GM23338 (cell line): ENCODE results near the gene SH3RF2. TPM values are rescaled to one million over a fixed set of nuclear protein-coding genes. Genes with fewer than 3 reads are reported as not detected.

Experiments
- ATAC-seq: fragments of 200-7000 bp; cut with Tn5 transposase; 3 replicates; pipeline ENCODE4 v1.9.1; 2020
- DNase-seq: peaks from one replicate; pipeline ENCODE4 v3.0.0-alpha.2; 2015; ENCODE audit warnings: low spot score
- H2AFZ ChIP-seq: fragments of 200-600 bp; sonication (generic); 2 replicates; pipeline ENCODE4 v1.8.0; 2016; ENCODE audit warnings: antibody characterized with exemption, mild to moderate bottlenecking, moderate library complexity
- H3F3A ChIP-seq: fragments of 200-600 bp; sonication (generic); replicated peaks from 2 replicates; pipeline ENCODE4 v1.8.0; 2017; ENCODE audit warnings: antibody characterized with exemption, mixed run types, low read depth
- H3K27ac ChIP-seq: fragments of 200-600 bp; sonication (generic); 2 replicates; pipeline ENCODE4 v1.6.1; 2016; ENCODE audit warnings: low read depth
- H3K27me3 ChIP-seq: fragments of 200-600 bp; sonication (generic); 2 replicates; pipeline ENCODE4 v1.8.0; 2016; ENCODE audit warnings: mild to moderate bottlenecking, mixed run types, moderate library complexity; ENCODE audit not compliant: insufficient read depth
- H3K36me3 ChIP-seq: fragments of 200-600 bp; sonication (generic); 2 replicates; pipeline ENCODE4 v1.8.0; 2016; ENCODE audit warnings: mild to moderate bottlenecking; ENCODE audit not compliant: insufficient read depth
- H3K4me1 ChIP-seq: fragments of 200-600 bp; sonication (generic); 2 replicates; pipeline ENCODE4 v1.8.0; 2016; ENCODE audit warnings: mild to moderate bottlenecking, moderate library complexity; ENCODE audit not compliant: insufficient read depth
- H3K4me2 ChIP-seq: fragments of 200-600 bp; sonication (generic); 2 replicates; pipeline ENCODE4 v1.7.1; 2017; ENCODE audit warnings: mixed run types
- H3K4me3 ChIP-seq: fragments of 200-600 bp; sonication (generic); 2 replicates; pipeline ENCODE4 v1.6.1; 2016; ENCODE audit warnings: mixed run types
- H3K79me2 ChIP-seq: fragments of 200-600 bp; sonication (generic); replicated peaks from 2 replicates; pipeline ENCODE4 v1.8.0; 2017; ENCODE audit warnings: mild to moderate bottlenecking; ENCODE audit not compliant: insufficient read depth
- H3K9me2 ChIP-seq: fragments of 200-600 bp; sonication (generic); 2 replicates; pipeline ENCODE4 v1.8.0; 2017; ENCODE audit not compliant: insufficient read depth
- H4K20me1 ChIP-seq: fragments of 200-600 bp; sonication (generic); replicated peaks from 2 replicates; pipeline ENCODE4 v1.8.0; 2017; ENCODE audit warnings: mild to moderate bottlenecking; ENCODE audit not compliant: insufficient read depth
- H3K27ac Mint-ChIP-seq: 2 replicates; pipeline ENCODE4 v1.8.0; 2020; ENCODE audit warnings: inconsistent platforms, mild to moderate bottlenecking, moderate library complexity, mixed read lengths
- H3K27me3 Mint-ChIP-seq: 3 replicates; pipeline ENCODE4 v1.8.0; 2022; ENCODE audit warnings: low read depth, mild to moderate bottlenecking, moderate library complexity, mixed read lengths, inconsistent platforms; ENCODE audit not compliant: insufficient read depth, poor library complexity
- H3K36me3 Mint-ChIP-seq: 3 replicates; pipeline ENCODE4 v1.8.0; 2021; ENCODE audit warnings: low read depth, mild to moderate bottlenecking, inconsistent platforms, moderate library complexity, mixed read lengths
- H3K4me1 Mint-ChIP-seq: 3 replicates; pipeline ENCODE4 v1.8.0; 2020; ENCODE audit warnings: mild to moderate bottlenecking, inconsistent platforms, mixed read lengths
- H3K4me3 Mint-ChIP-seq: 3 replicates; pipeline ENCODE4 v1.8.0; 2021; ENCODE audit warnings: moderate library complexity, mild to moderate bottlenecking, inconsistent platforms, mixed read lengths
- H3K9me3 Mint-ChIP-seq: 3 replicates; pipeline ENCODE4 v1.8.0; 2020; ENCODE audit warnings: moderate library complexity, mild to moderate bottlenecking, inconsistent platforms, mixed read lengths
- CTCF ChIP-seq, 2 experiments: fragments of 200-600 bp in 1 of 2; sonication (generic) in 1 of 2; conservative IDR thresholded peaks; 2 replicates each; pipeline versions ENCODE4 v1.5.1 to v1.6.1; 2016 to 2017; ENCODE audit warnings: antibody characterized with exemption in 2 of 2, low read depth in 2 of 2, mild to moderate bottlenecking in 2 of 2, moderate library complexity in 1 of 2
- JUNB ChIP-seq: IDR thresholded peaks from one replicate; pipeline ENCODE4 v1.6.1; 2016; ENCODE audit warnings: antibody characterized with exemption; ENCODE audit not compliant: unreplicated experiment
- ZNF462 ChIP-seq: fragments of 250-450 bp; sonication (Bioruptor Pico); IDR thresholded peaks from 2 replicates; pipeline ENCODE4 v1.5.0; 2020; ENCODE audit warnings: mild to moderate bottlenecking, moderate library complexity
- polyA plus RNA-seq: library from polyadenylated mRNA; unstranded; fragments of >200 nt; fragmentation: Nextera tagmentation; extraction: Ambion mirVana; gene quantifications from 2 replicates; pipeline ENCODE4 v1.2.1, GENCODE V29; 2016
- total RNA-seq: library from RNA; depleted of rRNA; stranded (reverse); fragments of >200 nt; shearing (Covaris generic); gene quantifications from 2 replicates; pipeline ENCODE4 v1.2.3, GENCODE V29; 2014

Gene SH3RF2
- total and polyA plus RNA-seq, 2 experiments from 2014 or later, result 1.7 to 2.4 TPM

GRCh38 chr5:145915970-145916638 is 20.3 kb upstream of the SH3RF2 start:
- no peaks in the 10 kb centered on the region for H3K79me2 ChIP-seq
- TF ChIP-seq JUNB (no peak), CTCF (conservative IDR thresholded peaks at IDR 0.05; ENCODE audit: low read depth in 2 of 2) (no peak), ZNF462 (CRISPR knock-in tag) (no peak)
- H3K27me3 Mint-ChIP-seq, result peaks cover 8% of the 10 kb centered on the region
- no peaks in the 10 kb centered on the region for H3F3A ChIP-seq
- peaks cover 19% of the 10 kb centered on the region for H3K4me1 Mint-ChIP-seq
- peaks cover 16% of the 10 kb centered on the region for H3K9me2 ChIP-seq
- H3K27ac Mint-ChIP-seq, result no peak overlapping the region
- no peaks in the 10 kb centered on the region for H3K36me3 Mint-ChIP-seq
- H3K27ac ChIP-seq, result no peak overlapping the region
- no peaks in the 10 kb centered on the region for H3K27me3 ChIP-seq
- no peak overlapping the region for H3K4me3 ChIP-seq
- H3K4me3 Mint-ChIP-seq, result no peak overlapping the region
- H4K20me1 ChIP-seq, result no peaks in the 10 kb centered on the region
- no peaks in the 10 kb centered on the region for H3K9me3 Mint-ChIP-seq
- H3K36me3 ChIP-seq, result no peaks in the 10 kb centered on the region
- DNase-seq (no peak), ATAC-seq (no peak)
- no peak overlapping the region for H2AFZ ChIP-seq
- peaks cover 13% of the 10 kb centered on the region for H3K4me1 ChIP-seq
- no peak overlapping the region for H3K4me2 ChIP-seq
